GM20000 (cell line): ENCODE measurements around the gene TUSC7.

Experiments used
- DNase-seq: peaks from one replicate; pipeline ENCODE4 v3.0.0; 2012; ENCODE audit warnings: low spot score
- CTCF ChIP-seq: IDR thresholded peaks from 2 replicates; pipeline ENCODE4 v1.5.1; 2012; ENCODE audit warnings: mild to moderate bottlenecking, control low read depth; ENCODE audit errors: extremely low read depth, missing control alignments

TUSC7 gene

DNA sequence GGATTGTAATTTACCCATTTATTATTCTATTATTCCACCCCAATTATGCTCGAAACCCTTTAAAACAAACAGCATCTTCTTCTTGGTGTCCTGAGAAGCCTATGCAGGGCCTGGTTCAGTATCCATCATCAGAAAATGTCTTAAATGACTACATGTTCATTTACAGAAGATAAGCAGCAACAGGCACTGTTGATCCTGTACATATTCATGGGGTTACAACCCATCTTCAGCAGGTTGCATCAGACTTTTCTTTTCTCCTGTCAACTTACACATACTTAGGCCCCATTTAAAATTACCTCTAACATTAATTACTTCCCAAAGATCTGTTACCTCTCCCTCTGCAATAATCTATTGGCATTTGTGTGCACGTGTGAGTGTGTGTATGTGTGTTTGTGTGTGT, 18.9 kb downstream of the TUSC7 start:
- no peak for DNase-seq
- no peak for TF ChIP-seq CTCF

- no peak for TF ChIP-seq CTCF
- no peak for DNase-seq
These were observed 24.7 kb downstream of the TUSC7 start for GRCh38 chr3:116734243-116734642.

DNA sequence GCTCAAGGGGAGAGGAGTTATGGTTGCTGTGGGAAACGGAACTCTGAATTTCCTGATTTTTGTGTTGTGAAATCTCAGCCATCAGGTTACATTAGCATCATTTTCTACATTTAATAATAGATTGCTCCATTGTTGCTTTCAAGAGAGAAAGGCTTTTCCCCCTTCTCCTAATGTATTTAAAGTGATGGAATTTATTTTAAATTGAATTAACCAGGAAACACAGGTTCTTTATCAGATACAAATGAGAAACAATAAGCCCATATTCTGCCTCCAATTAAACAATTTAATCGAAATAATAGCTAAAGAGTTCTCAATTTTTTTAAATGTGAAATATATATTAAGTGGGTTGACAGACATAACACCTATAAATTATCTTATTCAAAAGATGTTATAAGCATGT, 30.1 kb downstream of the TUSC7 start:
- no peak for TF ChIP-seq CTCF
- DNase-seq: no peak

- no peak for TF ChIP-seq CTCF
- DNase-seq: no peak
These were observed 30.7 kb downstream of the TUSC7 start for GRCh38 chr3:116740293-116740692.

GRCh38 chr3:116741467-116741866, 31.9 kb downstream of the TUSC7 start:
- DNase-seq: no peak
- TF ChIP-seq CTCF: no peak

DNA sequence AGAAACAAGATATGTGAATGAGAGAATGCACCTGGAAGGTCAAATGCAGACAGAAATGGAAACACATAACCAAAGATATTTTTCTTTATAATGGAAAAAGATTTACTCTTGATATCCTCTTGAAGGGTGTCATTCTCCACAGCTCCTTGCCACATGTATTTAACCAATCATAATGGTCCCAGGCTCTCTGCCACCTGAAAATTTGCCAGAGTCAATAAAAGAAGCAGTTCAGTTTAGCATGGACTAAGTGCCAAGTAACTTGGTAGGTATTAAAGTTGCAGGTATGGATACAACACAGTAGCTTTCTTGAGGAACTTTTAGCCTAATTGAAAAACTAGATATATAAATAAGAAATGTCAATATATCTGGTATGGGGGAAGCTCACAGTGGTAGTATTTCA, 33.5 kb downstream of the TUSC7 start:
- DNase-seq: no peak
- no peak for TF ChIP-seq CTCF

- no peak for TF ChIP-seq CTCF
- DNase-seq: no peak
These were observed 39.8 kb downstream of the TUSC7 start for GRCh38 chr3:116749388-116749787.
